ENCODE data around the gene CTDNEP1.

CTDNEP1 gene

DNA sequence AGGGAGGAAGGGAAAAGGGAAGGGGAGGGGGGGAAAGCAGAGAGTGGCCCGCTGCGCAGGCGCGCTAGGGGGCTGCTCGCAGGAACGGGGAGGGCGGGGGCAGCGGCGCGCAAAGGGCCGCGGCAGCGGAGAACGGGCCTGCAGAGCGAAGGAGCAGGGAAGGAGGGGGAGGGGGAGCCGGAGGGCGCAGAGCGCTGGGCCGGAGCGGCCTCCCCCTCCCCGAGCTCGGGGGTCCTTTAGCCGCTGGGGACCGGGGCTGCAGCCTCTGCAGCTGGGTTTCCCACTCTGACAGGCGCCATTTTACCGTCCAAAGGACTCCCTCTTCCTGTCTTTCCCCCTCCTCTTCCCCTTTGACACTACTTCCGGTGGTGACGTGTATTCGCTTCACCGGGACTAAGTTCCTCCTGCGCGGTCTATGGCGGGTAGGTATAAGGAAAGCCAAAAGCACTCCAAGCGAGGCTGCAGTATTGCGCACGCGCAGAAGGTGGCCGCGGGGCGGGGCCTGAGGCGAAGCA, at the start of gene CTDNEP1:
Gene CTDNEP1, minus strand, starts transcription at position 74 of the 515 bp plus-strand sequence. CDS start 438 bp downstream, outside the sequence.
- peak; percentile 98 for DNase-seq (ENCODE audit: extremely low spot score)
- TF ChIP-seq, protein P1, sequence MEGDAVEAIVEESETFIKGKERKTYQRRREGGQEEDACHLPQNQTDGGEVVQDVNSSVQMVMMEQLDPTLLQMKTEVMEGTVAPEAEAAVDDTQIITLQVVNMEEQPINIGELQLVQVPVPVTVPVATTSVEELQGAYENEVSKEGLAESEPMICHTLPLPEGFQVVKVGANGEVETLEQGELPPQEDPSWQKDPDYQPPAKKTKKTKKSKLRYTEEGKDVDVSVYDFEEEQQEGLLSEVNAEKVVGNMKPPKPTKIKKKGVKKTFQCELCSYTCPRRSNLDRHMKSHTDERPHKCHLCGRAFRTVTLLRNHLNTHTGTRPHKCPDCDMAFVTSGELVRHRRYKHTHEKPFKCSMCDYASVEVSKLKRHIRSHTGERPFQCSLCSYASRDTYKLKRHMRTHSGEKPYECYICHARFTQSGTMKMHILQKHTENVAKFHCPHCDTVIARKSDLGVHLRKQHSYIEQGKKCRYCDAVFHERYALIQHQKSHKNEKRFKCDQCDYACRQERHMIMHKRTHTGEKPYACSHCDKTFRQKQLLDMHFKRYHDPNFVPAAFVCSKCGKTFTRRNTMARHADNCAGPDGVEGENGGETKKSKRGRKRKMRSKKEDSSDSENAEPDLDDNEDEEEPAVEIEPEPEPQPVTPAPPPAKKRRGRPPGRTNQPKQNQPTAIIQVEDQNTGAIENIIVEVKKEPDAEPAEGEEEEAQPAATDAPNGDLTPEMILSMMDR (IDR thresholded peaks at IDR 0.05; ENCODE audit: control extremely low read depth, extremely low read depth, low read depth, missing control alignments) = no peak
- ChIA-PET CTCF (interaction anchor here (0.7 to 2.2 kb wide), 4 partner anchors 9 to 44 kb away, joined by 3 to 8 read pairs (median 4); partner anchors contain the start of gene GABARAP), POLR2A (interaction anchor here (2.5 kb wide), 1 partner anchor 9 kb away, joined by 11 read pairs; the partner anchor contains the start of gene GABARAP)

DNA sequence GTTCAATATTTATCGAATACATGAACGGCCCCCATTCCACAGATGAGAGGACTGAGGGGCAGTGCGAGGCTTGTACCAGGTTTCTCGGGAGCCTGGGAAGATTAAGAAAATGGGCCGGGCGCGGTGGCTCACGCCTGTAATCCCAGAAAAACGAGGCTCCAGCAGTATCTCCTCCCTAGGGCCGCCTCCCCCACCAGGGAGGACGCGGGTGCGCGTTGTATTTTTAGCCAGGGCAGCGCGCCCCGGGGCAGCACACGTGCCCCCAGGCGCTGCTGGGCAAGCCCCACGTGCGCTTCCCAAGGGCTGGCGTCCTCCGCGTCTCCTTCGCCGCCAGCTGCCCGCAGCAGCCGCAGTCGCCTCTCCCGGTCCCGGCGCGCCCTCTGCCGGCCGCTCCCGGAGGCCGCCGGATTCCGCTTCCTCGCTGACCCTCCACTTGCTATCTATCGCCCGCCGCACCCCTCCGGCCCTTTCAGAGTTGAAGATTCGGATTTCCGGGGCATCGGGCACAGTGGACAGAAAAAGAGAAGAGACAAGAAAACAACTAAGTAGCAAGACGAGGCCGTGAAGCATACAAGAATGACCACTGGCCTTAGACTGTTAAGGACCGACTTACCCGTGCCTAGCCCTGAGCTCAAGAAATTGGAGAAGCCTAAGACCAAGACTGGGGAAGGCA, 44.8 kb upstream of the CTDNEP1 start:
- peak; percentile 87 for DNase-seq (ENCODE audit: extremely low spot score)
- TF ChIP-seq, protein P1 (IDR thresholded peaks at IDR 0.05; ENCODE audit: control extremely low read depth, extremely low read depth, low read depth, missing control alignments) = peak; percentile 93
- ChIA-PET POLR2A (no interaction called here), CTCF (interaction anchor here (0.7 to 2.2 kb wide), 44 partner anchors 9 to 636 kb away, joined by 3 to 80 read pairs (median 4); partner anchors contain the start of genes ACADVL, ACAP1, CLDN7 and CTDNEP1)

DNA sequence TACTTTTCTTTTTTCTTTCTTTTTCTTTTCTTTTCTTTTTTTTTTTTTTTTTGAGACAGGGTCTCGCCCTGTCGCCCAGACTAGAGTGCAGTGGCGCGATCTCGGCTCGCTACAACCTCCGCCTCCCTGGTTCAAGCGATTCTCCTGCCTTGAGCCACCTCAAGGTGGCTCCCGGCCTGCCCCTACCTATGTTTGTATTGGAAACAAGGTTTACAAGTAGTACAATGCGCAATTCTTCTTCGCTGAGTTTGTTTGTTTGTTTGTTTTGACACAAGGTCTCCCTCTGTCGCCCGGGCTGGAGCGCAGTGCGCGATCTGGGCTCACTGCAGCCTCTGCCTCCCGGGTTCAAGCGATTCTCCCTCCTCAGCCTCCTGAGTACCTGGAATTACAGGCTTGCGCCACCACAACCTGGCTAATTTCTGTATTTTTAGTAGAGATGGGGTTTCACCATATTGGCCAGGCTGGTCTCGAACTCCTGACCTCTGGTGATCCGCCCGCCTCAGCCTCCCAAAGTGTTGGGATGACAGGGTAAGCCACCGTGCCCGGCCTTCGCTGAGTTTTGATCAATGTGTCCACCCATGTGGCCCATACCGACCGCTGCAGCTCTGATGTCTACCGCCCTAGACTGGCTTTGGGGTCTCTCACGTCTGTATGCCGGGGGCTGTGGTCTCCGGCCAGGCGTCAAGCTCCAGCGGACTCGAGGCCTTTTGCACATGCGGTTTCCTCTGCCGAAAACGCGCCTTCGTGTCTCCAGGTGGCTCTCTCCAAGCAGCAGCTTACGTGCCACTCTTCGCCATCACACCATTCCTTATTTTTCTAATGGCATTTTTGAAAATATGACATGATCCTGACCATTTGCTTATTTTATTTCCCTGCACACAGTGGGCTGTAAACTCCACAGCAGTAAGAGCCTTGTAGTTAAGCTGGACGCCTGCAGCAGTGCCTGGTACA, 44.0 kb upstream of the CTDNEP1 start:
- ChIA-PET POLR2A (no interaction called here), CTCF (interaction anchor here (0.9 to 2.2 kb wide), 36 partner anchors 10 to 637 kb away, joined by 3 to 80 read pairs (median 5); partner anchors contain the start of genes ACADVL, CLDN7, CTDNEP1 and DLG4)
- TF ChIP-seq, protein P1 (IDR thresholded peaks at IDR 0.05; ENCODE audit: control extremely low read depth, extremely low read depth, low read depth, missing control alignments) = no peak
- DNase-seq (ENCODE audit: extremely low spot score) = no peak

DNA sequence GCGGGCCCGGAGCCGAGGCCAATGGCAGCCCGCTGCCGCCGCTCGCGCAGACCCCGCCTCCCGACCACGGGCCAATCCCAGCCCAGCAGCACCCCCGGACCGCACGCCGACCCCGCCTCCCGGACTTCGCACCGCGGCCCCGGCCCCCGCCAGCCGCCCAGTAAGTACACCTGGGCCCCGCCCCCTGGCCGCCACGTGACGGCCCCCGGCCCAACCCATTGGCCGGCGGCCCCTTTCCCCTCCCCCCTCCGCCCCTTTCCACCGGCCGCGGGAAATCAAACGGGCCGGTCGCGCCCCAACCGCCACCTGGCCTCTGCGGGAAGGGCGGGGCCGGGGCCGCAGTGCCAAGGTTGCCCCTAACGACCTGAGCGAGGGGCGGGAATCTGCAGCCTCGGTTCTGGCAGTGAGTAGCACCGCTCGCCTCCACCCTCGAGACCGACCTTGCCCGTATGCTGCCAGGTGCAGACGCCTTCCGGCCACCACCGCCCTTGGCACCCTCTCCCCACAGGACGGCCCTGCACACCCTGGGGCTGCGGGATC, 43.1 kb upstream of the CTDNEP1 start, which contains the start of gene YBX2:
Gene YBX2, minus strand, starts transcription at position 26 of the 540 bp plus-strand sequence. CDS start 139 bp downstream, outside the sequence.
- ChIA-PET CTCF (no interaction called here), POLR2A (no interaction called here)
- TF ChIP-seq, protein P1 (IDR thresholded peaks at IDR 0.05; ENCODE audit: control extremely low read depth, extremely low read depth, low read depth, missing control alignments) = no peak
- DNase-seq (ENCODE audit: extremely low spot score) = peak; percentile 86

DNA sequence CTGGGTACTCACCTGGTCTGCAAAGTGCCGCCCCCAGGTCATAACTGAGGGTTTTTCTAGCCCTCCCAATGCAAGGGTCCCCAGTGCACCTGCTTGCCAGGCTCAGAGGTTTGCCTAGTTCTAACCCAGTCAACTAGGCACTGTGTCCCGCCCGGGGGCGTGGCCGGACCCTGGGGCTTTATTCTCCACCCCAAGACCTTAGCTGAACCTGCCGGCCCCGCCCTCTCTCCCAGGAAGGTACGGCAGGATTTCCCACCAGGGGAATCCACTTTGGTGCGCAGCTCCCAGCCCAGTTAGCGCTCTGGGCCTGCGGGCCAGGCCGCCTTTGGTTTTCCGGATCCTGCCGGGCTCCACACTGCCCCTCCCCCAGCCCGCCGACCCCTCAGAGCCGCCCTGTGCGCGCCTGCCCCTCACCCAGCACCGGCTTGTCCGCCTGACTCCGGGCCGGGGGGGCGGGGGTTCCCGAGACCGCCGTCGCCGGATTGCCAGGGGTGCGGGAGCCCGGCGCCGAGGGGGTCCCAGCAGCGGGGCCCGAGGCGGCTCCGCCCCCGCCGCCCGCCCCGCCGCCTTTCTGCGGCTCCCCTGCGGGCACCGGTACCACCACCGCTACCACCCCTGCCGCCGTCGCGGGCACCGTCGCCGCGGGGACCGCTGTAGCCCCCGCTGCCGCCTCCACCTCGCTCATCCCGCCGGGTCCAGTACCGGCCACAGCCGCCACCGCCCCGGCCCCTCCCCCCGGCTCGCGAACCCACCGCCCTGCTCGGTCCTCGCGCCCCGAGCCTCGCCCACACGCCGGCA, 42.5 kb upstream of the CTDNEP1 start:
- TF ChIP-seq, protein P1 (IDR thresholded peaks at IDR 0.05; ENCODE audit: control extremely low read depth, extremely low read depth, low read depth, missing control alignments) = no peak
- ChIA-PET CTCF (interaction anchor here (0.9 to 3.4 kb wide), 2 partner anchors 8 to 11 kb away, joined by 3 to 20 read pairs; partner anchors contain the start of gene SLC2A4), POLR2A (interaction anchor here (0.6 kb wide), 1 partner anchor 9 kb away, joined by 3 read pairs; no protein-coding TSS in a partner anchor)
- DNase-seq (ENCODE audit: extremely low spot score) = no peak
